PC-3 (cell line): ENCODE data around the gene RAI1. TPM values are rescaled to one million over a fixed set of nuclear protein-coding genes. Genes with fewer than 3 reads are reported as not detected.

ENCODE experiments used
- ATAC-seq: fragments of 200-7000 bp; cut with Tn5 transposase; 2 replicates; pipeline ENCODE4 v1.9.1; 2020; ENCODE audit warnings: mild to moderate bottlenecking, moderate library complexity
- BruUV-seq: library from RNA; stranded (reverse); fragments of 400-500 nt; replicated peaks from 2 replicates; lab custom pipeline; 2021; lab: Mats Ljungman, UMichigan
- CTCF ChIA-PET: fragments of 300-600 bp; sonication (Branson Sonifier 250); formaldehyde crosslinking; loops from one replicate; lab custom pipeline; 2022; ENCODE audit warnings: antibody characterized with exemption; lab: Charles Lee
- POLR2A ChIA-PET: fragments of 300-600 bp; sonication (Branson Sonifier 250); formaldehyde crosslinking; loops from one replicate; lab custom pipeline; 2022; ENCODE audit warnings: antibody characterized with exemption; ENCODE audit not compliant: unreplicated experiment; lab: Charles Lee
- DNase-seq: peaks from one replicate; pipeline ENCODE4 v3.0.0-alpha.2; 2015
- H2AFZ ChIP-seq: fragments of 300-600 bp; sonication (generic); 2 replicates; pipeline ENCODE4 v1.6.0; 2016; ENCODE audit warnings: antibody characterized with exemption, low read length
- H3F3A ChIP-seq: fragments of 300-600 bp; sonication (generic); one replicate; pipeline ENCODE4 v1.6.0; 2017; ENCODE audit warnings: antibody characterized with exemption, low read length, control low read depth, mild to moderate bottlenecking; ENCODE audit not compliant: unreplicated experiment
- H3K27ac ChIP-seq: fragments of 300-600 bp; sonication (generic); 2 replicates; pipeline ENCODE4 v1.5.1; 2016; ENCODE audit warnings: mild to moderate bottlenecking, low read length
- H3K27me3 ChIP-seq: fragments of 300-600 bp; sonication (generic); 2 replicates; pipeline ENCODE4 v1.6.1; 2016; ENCODE audit warnings: low read length, mixed read lengths
- H3K36me3 ChIP-seq: fragments of 300-600 bp; sonication (generic); 2 replicates; pipeline ENCODE4 v1.6.1; 2016; ENCODE audit warnings: low read depth, mixed run types, low read length, mixed read lengths
- H3K4me1 ChIP-seq: fragments of 300-600 bp; sonication (generic); 2 replicates; pipeline ENCODE4 v1.5.1; 2016; ENCODE audit warnings: low read length; ENCODE audit not compliant: insufficient read depth
- H3K4me2 ChIP-seq: fragments of 300-600 bp; sonication (generic); 2 replicates; pipeline ENCODE4 v1.6.0; 2016; ENCODE audit warnings: low read length
- H3K4me3 ChIP-seq: fragments of 300-600 bp; sonication (generic); 2 replicates; pipeline ENCODE4 v1.5.1; 2016; ENCODE audit warnings: mild to moderate bottlenecking, low read length, mixed read lengths
- H3K79me2 ChIP-seq: fragments of 300-600 bp; sonication (generic); 2 replicates; pipeline ENCODE4 v1.6.1; 2017; ENCODE audit warnings: low read length, mixed read lengths
- H3K9ac ChIP-seq: fragments of 300-600 bp; sonication (generic); 2 replicates; pipeline ENCODE4 v1.6.0; 2016; ENCODE audit warnings: mild to moderate bottlenecking, low read length
- H3K9me2 ChIP-seq: fragments of 300-600 bp; sonication (generic); replicated peaks from 2 replicates; pipeline ENCODE4 v1.6.1; 2016; ENCODE audit warnings: mixed run types, low read length, mixed read lengths
- H3K9me3 ChIP-seq: fragments of 300-600 bp; sonication (generic); 2 replicates; pipeline ENCODE4 v1.6.1; 2016; ENCODE audit warnings: low read length, mixed read lengths
- H4K20me1 ChIP-seq: fragments of 300-600 bp; sonication (generic); 2 replicates; pipeline ENCODE4 v1.6.1; 2016; ENCODE audit warnings: low read length, mixed read lengths
- CTCF ChIP-seq: fragments of 300-600 bp; sonication (generic); conservative IDR thresholded peaks from 2 replicates; pipeline ENCODE4 v1.5.1; 2017; ENCODE audit warnings: antibody characterized with exemption, low read depth, mild to moderate bottlenecking, low read length
- EZH2 ChIP-seq: fragments of 300-600 bp; sonication (generic); IDR thresholded peaks from one replicate; pipeline ENCODE4 v1.6.1; 2017; ENCODE audit warnings: antibody characterized with exemption, mild to moderate bottlenecking, low read length; ENCODE audit not compliant: unreplicated experiment
- EZH2phosphoT487 ChIP-seq: fragments of 300-600 bp; sonication (generic); IDR thresholded peaks from 2 replicates; pipeline ENCODE4 v1.6.1; 2018; ENCODE audit warnings: mild to moderate bottlenecking, antibody characterized with exemption, low read length, borderline replicate concordance
- intact Hi-C: fragments of 100-400 bp; cut with micrococcal nuclease; formaldehyde crosslinking; loops from 2 replicates; pipeline ENCODE4 v1.9.0; 2023
- total RNA-seq: library from RNA; depleted of rRNA; stranded (reverse); fragments of >200 nt; gene quantifications from 2 replicates; pipeline ENCODE4 v1.2.3, GENCODE V29; 2014

RAI1 gene
- total RNA-seq, 1 experiment from 2014 or later = 33.0 TPM

- peaks cover 5% of the 10 kb centered on the region; the same call in 1 of the 2 replicates for H4K20me1 ChIP-seq
- no peaks in the 10 kb centered on the region for H3K36me3 ChIP-seq
- no peaks in the 10 kb centered on the region for H3K9me2 ChIP-seq
- H3K79me2 ChIP-seq = peaks cover 85% of the 10 kb centered on the region
- ChIA-PET CTCF (no interaction called here), POLR2A (no interaction called here)
- H3K4me1 ChIP-seq = peaks cover 27% of the 10 kb centered on the region
- ATAC-seq = no peak
- no TSS peak for BruUV-seq
- no peak for DNase-seq
- H3K27me3 ChIP-seq = no peaks in the 10 kb centered on the region
- H3K4me2 ChIP-seq = no peak overlapping the region
- TF ChIP-seq EZH2 (no peak), CTCF (no peak), EZH2phosphoT487 (no peak)
- H3K9me3 ChIP-seq = no peaks in the 10 kb centered on the region
- intact Hi-C loops = no loop called here
- H2AFZ ChIP-seq = no peak overlapping the region
- no peak overlapping the region for H3K4me3 ChIP-seq
- H3K9ac ChIP-seq = no peak overlapping the region
- no peaks in the 10 kb centered on the region for H3F3A ChIP-seq
- H3K27ac ChIP-seq = no peak overlapping the region
Measured at GRCh38 chr17:17743391-17744112, 62.3 kb downstream of the RAI1 start.

GRCh38 chr17:17744116-17744515 lies 62.9 kb downstream of the RAI1 start:
- H2AFZ ChIP-seq = no peak overlapping the region
- H3F3A ChIP-seq = no peaks in the 10 kb centered on the region
- H3K27ac ChIP-seq = no peak overlapping the region
- H3K36me3 ChIP-seq = no peaks in the 10 kb centered on the region
- peaks cover 21% of the 10 kb centered on the region for H3K4me1 ChIP-seq
- peaks cover 5% of the 10 kb centered on the region; the same call in 1 of the 2 replicates for H4K20me1 ChIP-seq
- no peak for ATAC-seq
- ChIA-PET CTCF (no interaction called here), POLR2A (no interaction called here)
- H3K9me3 ChIP-seq = no peaks in the 10 kb centered on the region
- no peak overlapping the region for H3K9ac ChIP-seq
- intact Hi-C loops = no loop called here
- no peak overlapping the region for H3K4me3 ChIP-seq
- TF ChIP-seq EZH2phosphoT487 (no peak), CTCF (no peak), EZH2 (no peak)
- H3K79me2 ChIP-seq = peaks cover 81% of the 10 kb centered on the region
- no TSS peak for BruUV-seq
- DNase-seq = no peak
- H3K9me2 ChIP-seq = no peaks in the 10 kb centered on the region
- H3K4me2 ChIP-seq = no peak overlapping the region
- H3K27me3 ChIP-seq = no peaks in the 10 kb centered on the region
